Esophagus muscularis mucosa (tissue), 4 donors: ENCODE data around the gene AFAP1. TPM values are rescaled to one million over a fixed set of nuclear protein-coding genes. Genes with fewer than 3 reads are reported as not detected.
A peak's percentile ranks its signal among the peaks of the same experiment; 100 is the strongest.
"Not testable (repeated sequence)": the region's sequence is repeated elsewhere in the genome, so short reads cannot be mapped to it uniquely, and the experiment has no call there.

Source experiments
- DNase-seq: peaks from one replicate; pipeline ENCODE4 v3.0.0-alpha.2; 2017; ENCODE audit errors: extremely low spot score
- H3K27ac ChIP-seq, 4 donors: fragments of 200-600 bp; sonication (generic); replicated peaks in 1 of 4; 1 replicate in 3 of 4; 2 replicates in 1 of 4; pipeline ENCODE4 v1.5.1; 2016 to 2019; ENCODE audit warnings: mild to moderate bottlenecking in 1 of 4
- H3K27me3 ChIP-seq, 4 donors: fragments of 200-600 bp; sonication (generic); one replicate each; pipeline versions ENCODE4 v1.5.1 to v1.6.0; 2016 to 2019
- H3K36me3 ChIP-seq, 4 donors: fragments of 200-600 bp; sonication (generic); one replicate each; pipeline ENCODE4 v1.5.1; 2016 to 2019
- H3K4me1 ChIP-seq, 4 donors: fragments of 200-600 bp; sonication (generic); one replicate each; pipeline ENCODE4 v1.5.1; 2016 to 2019
- H3K4me3 ChIP-seq, 4 donors: fragments of 200-600 bp; sonication (generic); 1 replicate in 2 of 4; 2 replicates in 2 of 4; pipeline ENCODE4 v1.5.1; 2016 to 2019; ENCODE audit warnings: mild to moderate bottlenecking in 4 of 4, moderate library complexity in 1 of 4
- H3K9me3 ChIP-seq, 4 donors: fragments of 200-600 bp; sonication (generic); 1 replicate in 3 of 4; 2 replicates in 1 of 4; pipeline ENCODE4 v1.5.1; 2016 to 2019
- EP300 ChIP-seq: sonication (generic); formaldehyde crosslinking; IDR thresholded peaks from one replicate; pipeline ENCODE4 v1.6.1; 2017; ENCODE audit warnings: antibody characterized with exemption
- POLR2A ChIP-seq: fragments of 450-650 bp; IDR thresholded peaks from one replicate; pipeline ENCODE4 v1.6.1; 2017; ENCODE audit warnings: antibody characterized with exemption, moderate library complexity, mild to moderate bottlenecking, low read depth
- POLR2AphosphoS5 ChIP-seq, 2 donors: sonication (generic); formaldehyde crosslinking; IDR thresholded peaks; one replicate each; pipeline ENCODE4 v1.6.1; 2017; ENCODE audit warnings: antibody characterized with exemption in 2 of 2
- WGBS: methylation state at CpG from one replicate; pipeline ENCODE4 v1.1.5; 2018; 5-methylcytosine and 5-hydroxymethylcytosine counted together
- intact Hi-C: fragments of 100-400 bp; cut with DNase I; formaldehyde crosslinking; loops from one replicate; pipeline ENCODE4 v1.15.1; 2023
- total RNA-seq, 4 donors: library from RNA; depleted of rRNA; stranded (reverse); fragments of >200 nt; gene quantifications; one replicate each; pipeline versions ENCODE4 v1.1.0 to v1.2.1, GENCODE V29; 2016
- TF ChIP-seq, protein P1 (sequence below), 3 experiments: fragments of 200-600 bp in 2 of 3; fragments of 450-650 bp in 1 of 3; sonication (generic) in 2 of 3; IDR thresholded peaks; one replicate each; pipeline ENCODE4 v1.5.1; 2017 to 2019; ENCODE audit warnings: antibody characterized with exemption in 3 of 3, mild to moderate bottlenecking in 2 of 3, moderate library complexity in 1 of 3

AFAP1 gene
- total RNA-seq, 4 donors from 2014 or later = 37.8 to 71.3 (median 50.9) TPM

DNA sequence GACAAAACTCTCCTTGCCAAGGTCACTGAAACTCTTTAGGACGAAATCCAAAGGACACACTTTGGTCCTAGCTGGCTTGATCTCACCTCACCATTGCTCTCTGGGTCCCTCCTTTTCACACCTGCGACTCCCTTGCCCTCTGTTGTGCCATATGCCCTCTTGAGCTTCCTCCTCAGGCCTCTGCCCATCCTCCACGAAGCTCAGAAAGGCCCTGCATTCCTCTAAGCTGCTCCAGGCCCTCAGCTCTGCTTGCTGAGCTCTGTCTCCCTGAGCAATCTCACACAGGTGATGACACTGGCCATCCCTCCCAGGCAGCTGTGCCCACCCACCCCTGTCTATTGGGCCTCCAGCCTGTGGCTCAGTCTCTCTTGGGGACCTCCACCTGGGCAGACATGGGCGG is 10.1 kb upstream of the AFAP1 start:
- WGBS = 84% methylated on average over 4 of the region's 4 CpGs
- peaks cover 0 to 25% (median 20%) of the 10 kb centered on the region in 4 donors for H3K4me1 ChIP-seq
- no peaks in the 10 kb centered on the region for H3K9me3 ChIP-seq
- H3K36me3 ChIP-seq = no peaks in the 10 kb centered on the region
- H3K27ac ChIP-seq = no peak overlapping the region
- no peaks in the 10 kb centered on the region for H3K27me3 ChIP-seq
- intact Hi-C loops = no loop called here
- TF ChIP-seq, protein P1, sequence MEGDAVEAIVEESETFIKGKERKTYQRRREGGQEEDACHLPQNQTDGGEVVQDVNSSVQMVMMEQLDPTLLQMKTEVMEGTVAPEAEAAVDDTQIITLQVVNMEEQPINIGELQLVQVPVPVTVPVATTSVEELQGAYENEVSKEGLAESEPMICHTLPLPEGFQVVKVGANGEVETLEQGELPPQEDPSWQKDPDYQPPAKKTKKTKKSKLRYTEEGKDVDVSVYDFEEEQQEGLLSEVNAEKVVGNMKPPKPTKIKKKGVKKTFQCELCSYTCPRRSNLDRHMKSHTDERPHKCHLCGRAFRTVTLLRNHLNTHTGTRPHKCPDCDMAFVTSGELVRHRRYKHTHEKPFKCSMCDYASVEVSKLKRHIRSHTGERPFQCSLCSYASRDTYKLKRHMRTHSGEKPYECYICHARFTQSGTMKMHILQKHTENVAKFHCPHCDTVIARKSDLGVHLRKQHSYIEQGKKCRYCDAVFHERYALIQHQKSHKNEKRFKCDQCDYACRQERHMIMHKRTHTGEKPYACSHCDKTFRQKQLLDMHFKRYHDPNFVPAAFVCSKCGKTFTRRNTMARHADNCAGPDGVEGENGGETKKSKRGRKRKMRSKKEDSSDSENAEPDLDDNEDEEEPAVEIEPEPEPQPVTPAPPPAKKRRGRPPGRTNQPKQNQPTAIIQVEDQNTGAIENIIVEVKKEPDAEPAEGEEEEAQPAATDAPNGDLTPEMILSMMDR (IDR thresholded peaks at IDR 0.05) = no peak
- no peak for TF ChIP-seq POLR2AphosphoS5 (IDR thresholded peaks at IDR 0.05)
- no peak for TF ChIP-seq EP300
- TF ChIP-seq POLR2A = no peak
- H3K4me3 ChIP-seq = no peak overlapping the region
- no peak for DNase-seq

DNA sequence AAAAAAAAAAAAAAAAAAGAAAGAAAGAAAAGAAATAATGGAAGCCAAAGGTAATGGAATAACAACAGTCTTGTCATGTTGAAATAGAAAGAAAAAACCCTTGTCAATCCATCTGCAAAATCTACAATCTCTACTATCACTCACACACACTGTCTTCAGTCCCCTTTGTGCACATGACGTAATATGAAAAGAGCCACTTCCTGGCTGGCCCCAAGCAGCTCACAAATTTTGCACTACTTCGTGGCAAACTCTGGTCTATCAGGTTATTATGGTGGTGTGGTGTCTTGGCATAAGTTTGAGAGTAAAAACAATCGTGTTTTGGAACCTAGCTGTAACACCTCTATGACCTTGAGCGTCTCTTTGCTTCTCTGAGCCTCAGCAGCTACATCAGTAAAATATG is 8.3 kb upstream of the AFAP1 start:
- TF ChIP-seq, protein P1 (IDR thresholded peaks at IDR 0.05) = no peak
- TF ChIP-seq POLR2A (no peak), POLR2AphosphoS5 (IDR thresholded peaks at IDR 0.05) (no peak), EP300 (no peak)
- 84% methylated on average over 4 of the region's 4 CpGs for WGBS
- intact Hi-C loops = no loop called here

DNA sequence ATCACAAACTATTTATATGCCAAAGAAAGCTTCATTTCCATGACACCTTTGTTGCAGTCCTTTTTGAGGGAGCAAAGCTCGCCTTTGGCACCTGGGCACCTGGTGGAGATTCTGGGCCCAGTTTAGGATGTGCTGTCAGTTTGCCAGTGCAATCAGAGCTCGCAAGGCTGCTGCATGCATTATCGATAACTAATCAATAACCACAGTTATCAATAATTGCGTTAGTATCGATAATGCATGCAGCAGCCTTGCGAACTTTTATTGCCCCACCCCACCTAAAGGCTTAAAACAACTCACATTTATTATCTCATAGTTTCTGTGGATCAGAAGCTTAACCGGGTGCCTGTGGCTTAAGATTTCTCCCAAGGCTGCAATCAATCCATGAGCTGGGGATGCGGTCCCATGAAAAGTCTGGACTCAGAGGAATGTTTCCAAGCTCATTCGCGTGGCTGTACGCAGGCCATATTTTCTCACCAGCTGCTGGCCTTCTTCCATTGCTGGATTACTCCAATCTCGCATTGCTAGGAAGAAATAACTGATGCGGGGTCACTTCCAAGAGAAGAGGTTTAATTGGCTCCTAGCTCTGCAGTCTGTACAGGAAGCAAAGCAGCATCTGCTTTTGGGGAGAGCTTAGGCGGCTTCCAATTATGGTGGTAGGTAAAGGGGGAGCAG is 6.2 kb upstream of the AFAP1 start:
- H3K27ac ChIP-seq = no peak overlapping the region
- TF ChIP-seq, protein P1 (IDR thresholded peaks at IDR 0.05) = no peak
- TF ChIP-seq EP300 = no peak
- no peak for TF ChIP-seq POLR2AphosphoS5 (IDR thresholded peaks at IDR 0.05)
- TF ChIP-seq POLR2A = no peak
- WGBS = 76% methylated on average over 14 of the region's 14 CpGs

More for the DNA sequence above, 8.3 kb upstream of the AFAP1 start:
- H3K27me3 ChIP-seq = no peaks in the 10 kb centered on the region
- no peak for DNase-seq
- no peaks in the 10 kb centered on the region for H3K9me3 ChIP-seq
- H3K36me3 ChIP-seq = no peaks in the 10 kb centered on the region
- H3K4me3 ChIP-seq = no peak overlapping the region
- H3K27ac ChIP-seq = no peak overlapping the region
- peaks cover 0 to 30% (median 23%) of the 10 kb centered on the region in 4 donors for H3K4me1 ChIP-seq

DNA sequence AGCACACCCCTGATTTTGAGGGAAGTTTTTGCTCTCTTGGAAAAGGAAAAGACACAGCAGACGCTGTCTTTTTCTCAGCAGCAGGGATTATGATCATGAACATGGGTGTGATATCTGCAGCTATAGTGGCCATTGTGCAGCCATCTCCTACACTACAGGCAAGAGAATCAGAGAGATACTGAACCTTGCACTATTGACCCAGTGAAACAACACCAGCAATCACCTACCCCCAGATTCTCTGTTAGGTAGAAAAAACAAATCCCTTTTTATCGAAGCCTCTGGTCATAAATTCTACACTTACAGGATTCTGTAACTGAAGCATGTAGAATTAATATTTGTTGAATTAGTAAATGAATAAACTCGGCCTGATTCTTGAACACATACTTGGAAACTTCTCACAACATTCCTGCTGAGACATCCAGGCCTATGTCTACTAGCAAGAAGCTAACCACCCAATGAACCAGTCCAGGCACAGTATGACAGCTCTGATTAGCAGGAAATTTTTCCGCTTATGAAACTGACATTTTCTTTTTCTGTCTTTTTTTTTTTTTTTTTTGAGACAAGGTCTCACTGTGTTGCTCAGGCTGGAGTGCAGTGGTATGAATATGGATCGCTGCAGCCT is 5.0 kb upstream of the AFAP1 start:
- 67% methylated on average over 5 of the region's 5 CpGs for WGBS
- intact Hi-C loops = no loop called here
- H3K27ac ChIP-seq = peak overlapping the region in 2 of 4 donors; percentile 4 to 40
- DNase-seq = no peak
- H3K4me3 ChIP-seq = no peak overlapping the region
- H3K4me1 ChIP-seq = peaks cover 6 to 42% (median 27%) of the 10 kb centered on the region in 4 donors
- no peaks in the 10 kb centered on the region for H3K27me3 ChIP-seq
- TF ChIP-seq POLR2A (no peak), POLR2AphosphoS5 (IDR thresholded peaks at IDR 0.05) (no peak)
- no peaks in the 10 kb centered on the region for H3K36me3 ChIP-seq
- no peaks in the 10 kb centered on the region for H3K9me3 ChIP-seq

More for the DNA sequence above, 6.2 kb upstream of the AFAP1 start:
- no peaks in the 10 kb centered on the region for H3K27me3 ChIP-seq
- DNase-seq = no peak
- intact Hi-C loops = no loop called here
- H3K4me1 ChIP-seq = peaks cover 3 to 38% (median 24%) of the 10 kb centered on the region in 4 donors
- H3K36me3 ChIP-seq = no peaks in the 10 kb centered on the region
- no peaks in the 10 kb centered on the region for H3K9me3 ChIP-seq
- no peak overlapping the region for H3K4me3 ChIP-seq

DNA sequence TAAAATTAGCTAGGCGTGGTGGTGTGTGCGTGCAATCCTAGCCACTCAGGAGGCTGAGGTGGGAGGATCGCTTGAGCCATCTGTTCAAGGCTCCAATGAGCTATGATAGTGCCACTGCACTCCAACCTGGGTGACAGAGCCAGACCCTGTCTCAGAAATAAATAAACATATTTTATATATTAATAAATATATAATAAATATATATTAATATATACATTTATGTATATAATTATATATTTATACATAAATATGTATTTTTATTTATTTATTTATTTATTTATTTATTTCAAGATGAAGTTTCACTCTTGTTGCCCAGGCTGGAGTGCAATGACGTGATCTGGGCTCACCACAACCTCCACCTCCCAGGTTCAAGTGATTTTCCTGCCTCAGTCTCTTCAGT is 4.0 kb upstream of the AFAP1 start:
- H3K4me3 ChIP-seq, H3K27ac ChIP-seq, H3K9me3 ChIP-seq, H3K27me3 ChIP-seq, H3K36me3 ChIP-seq, intact Hi-C loops, DNase-seq: not testable (repeated sequence)
- 96% methylated on average over 4 of the region's 4 CpGs for WGBS
- peaks cover 6 to 32% (median 17%) of the 10 kb centered on the region in 4 donors for H3K4me1 ChIP-seq
